Keratinocyte (primary cell): Measurements from ENCODE around the gene SUSD4. TPM values are rescaled to one million over a fixed set of nuclear protein-coding genes. Genes with fewer than 3 reads are reported as not detected.
A peak's percentile ranks its signal among the peaks of the same experiment; 100 is the strongest.

Experiments used
- DNase-seq: peaks from one replicate; pipeline ENCODE4 v3.0.0-alpha.2; 2011; ENCODE audit warnings: low read depth, missing footprints, low spot score
- FAIRE-seq: peaks from 2 replicates; lab custom pipeline; 2011; peaks lifted over from hg19 to GRCh38; lab: Jason Lieb, UNC
- H2AFZ ChIP-seq: 2 replicates; pipeline ENCODE4 v1.6.0; 2012; ENCODE audit warnings: low read length, control low read depth, inconsistent platforms; ENCODE audit not compliant: control insufficient read depth
- H3K27ac ChIP-seq: 2 replicates; pipeline ENCODE4 v1.5.1; 2011; ENCODE audit warnings: low read length; ENCODE audit not compliant: control insufficient read depth, insufficient read depth
- H3K27me3 ChIP-seq: 3 replicates; pipeline ENCODE4 v1.6.0; 2011; ENCODE audit warnings: low read length; ENCODE audit not compliant: control insufficient read depth, insufficient read depth; ENCODE audit errors: extremely low read depth
- H3K36me3 ChIP-seq, 2 experiments: 2 replicates in 1 of 2; 3 replicates in 1 of 2; pipeline ENCODE4 v1.5.1; 2011; ENCODE audit warnings: low read length in 2 of 2, mild to moderate bottlenecking in 1 of 2; ENCODE audit not compliant: control insufficient read depth in 2 of 2, insufficient read depth in 2 of 2; ENCODE audit errors: extremely low read depth in 1 of 2
- H3K4me1 ChIP-seq: 3 replicates; pipeline ENCODE4 v1.5.1; 2011; ENCODE audit warnings: low read length; ENCODE audit not compliant: control insufficient read depth, insufficient read depth; ENCODE audit errors: extremely low read depth
- H3K4me2 ChIP-seq: 3 replicates; pipeline ENCODE4 v1.6.0; 2011; ENCODE audit warnings: low read depth, low read length; ENCODE audit not compliant: control insufficient read depth, insufficient read depth; ENCODE audit errors: extremely low read depth
- H3K4me3 ChIP-seq, 3 experiments: fragments of 200-600 bp in 1 of 3; sonication (generic) in 1 of 3; 2 replicates in 2 of 3; 3 replicates in 1 of 3; pipeline ENCODE4 v1.5.1; 2011 to 2016; ENCODE audit warnings: low read length in 3 of 3, mild to moderate bottlenecking in 3 of 3, control low read depth in 2 of 3, inconsistent platforms in 1 of 3, low read depth in 1 of 3, mixed read lengths in 1 of 3, mixed run types in 1 of 3, moderate library complexity in 1 of 3; ENCODE audit not compliant: control insufficient read depth in 2 of 3, insufficient read depth in 2 of 3; ENCODE audit errors: extremely low read depth in 1 of 3
- H3K79me2 ChIP-seq: 2 replicates; pipeline ENCODE4 v1.6.0; 2012; ENCODE audit warnings: low read length; ENCODE audit not compliant: control insufficient read depth, insufficient read depth
- H3K9ac ChIP-seq: 3 replicates; pipeline ENCODE4 v1.6.0; 2011; ENCODE audit warnings: low read length; ENCODE audit not compliant: control insufficient read depth, insufficient read depth; ENCODE audit errors: extremely low read depth
- H3K9me1 ChIP-seq: 3 replicates; pipeline ENCODE4 v1.6.0; 2011; ENCODE audit warnings: low read length; ENCODE audit not compliant: control insufficient read depth, insufficient read depth; ENCODE audit errors: extremely low read depth
- H3K9me3 ChIP-seq: 2 replicates; pipeline ENCODE4 v1.5.1; 2012; ENCODE audit warnings: low read depth, low read length; ENCODE audit not compliant: control insufficient read depth
- H4K20me1 ChIP-seq: 3 replicates; pipeline ENCODE4 v1.6.0; 2011; ENCODE audit warnings: low read length; ENCODE audit not compliant: control insufficient read depth, insufficient read depth; ENCODE audit errors: extremely low read depth
- CTCF ChIP-seq, 3 experiments: IDR thresholded peaks in 1 of 3; conservative IDR thresholded peaks in 1 of 3; optimal IDR thresholded peaks in 1 of 3; 2 replicates in 2 of 3; 3 replicates in 1 of 3; pipeline versions ENCODE3 to v1.5.1; 2011; ENCODE audit warnings: low read length in 3 of 3, mild to moderate bottlenecking in 3 of 3, moderate library complexity in 2 of 3, control low read depth in 1 of 3, inconsistent platforms in 1 of 3; ENCODE audit not compliant: insufficient read depth in 2 of 3; ENCODE audit errors: extremely low read depth in 1 of 3
- EZH2 ChIP-seq: IDR thresholded peaks from one replicate; pipeline ENCODE4 v1.6.1; 2012; ENCODE audit warnings: inconsistent platforms, mild to moderate bottlenecking, low read length, moderate library complexity
- dilution Hi-C: fragments of 300-500 bp; cut with MboI; formaldehyde crosslinking; loops from one replicate; pipeline ENCODE4 v1.7.0; 2020; ENCODE audit warnings: low sequenced_read_pairs; ENCODE audit not compliant: extremely low pct_ligation_motif_present
- polyA plus RNA-seq, 5 experiments: library from polyadenylated mRNA; depleted of rRNA in 3 of 5; stranded (reverse) in 3 of 5; stranded (forward) in 1 of 5; unstranded in 1 of 5; fragments of >200 nt; gene quantifications; 1 replicate in 1 of 5; 2 replicates in 3 of 5; 3 replicates in 1 of 5; pipeline versions ENCODE4 v1.2.1 to v1.2.3, GENCODE V29; 2011 to 2012; ENCODE audit warnings: missing spikeins in 2 of 5, low read depth in 1 of 5, low replicate concordance in 1 of 5

Gene SUSD4
- polyA plus RNA-seq, 1 donor (not counting 4 experiments of a cell fraction or from before 2014, with no cell fraction given): 1.6 TPM

- Histone ChIP-seq H3K27me3 (no peaks in the 10 kb centered on the region), H3K9ac (no peak overlapping the region), H3K27ac (no peak overlapping the region), H3K79me2 (no peaks in the 10 kb centered on the region), H3K4me3 (no peak overlapping the region), H3K4me1 (peaks cover 39% of the 10 kb centered on the region), H4K20me1 (no peaks in the 10 kb centered on the region), H3K9me1 (no peaks in the 10 kb centered on the region), H3K4me2 (no peak overlapping the region), H3K36me3 (no peaks in the 10 kb centered on the region), H2AFZ (no peak overlapping the region), H3K9me3 (no peaks in the 10 kb centered on the region)
- TF ChIP-seq EZH2 (no peak), CTCF (optimal IDR thresholded peaks at IDR 0.05 in 1 of 3, IDR thresholded peaks at IDR 0.05 in 1 of 3, conservative IDR thresholded peaks at IDR 0.05 in 1 of 3; ENCODE audit: extremely low read depth in 1 of 3, insufficient read depth in 2 of 3, low read length in 3 of 3) (no peak)
- FAIRE-seq (peak; percentile 13), DNase-seq (no peak)
- dilution Hi-C loops: no loop called here
These were observed 129.4 kb downstream of the SUSD4 start for GRCh38 chr1:223234534-223234933.

GRCh38 chr1:223234170-223234514 is 129.8 kb downstream of the SUSD4 start:
- Histone ChIP-seq H3K36me3 (no peaks in the 10 kb centered on the region), H3K27ac (peak overlapping the region; percentile 89), H3K4me1 (peaks cover 39% of the 10 kb centered on the region), H3K9ac (peak overlapping the region; percentile 63), H3K27me3 (no peaks in the 10 kb centered on the region), H3K79me2 (no peaks in the 10 kb centered on the region), H3K4me3 (no peak overlapping the region), H3K4me2 (peak overlapping the region; percentile 61), H2AFZ (peak overlapping the region; percentile 89), H3K9me3 (no peaks in the 10 kb centered on the region), H4K20me1 (no peaks in the 10 kb centered on the region), H3K9me1 (no peaks in the 10 kb centered on the region)
- dilution Hi-C loops: no loop called here
- DNase-seq: no peak
- FAIRE-seq: no peak
- TF ChIP-seq CTCF (optimal IDR thresholded peaks at IDR 0.05 in 1 of 3, IDR thresholded peaks at IDR 0.05 in 1 of 3, conservative IDR thresholded peaks at IDR 0.05 in 1 of 3; ENCODE audit: extremely low read depth in 1 of 3, insufficient read depth in 2 of 3, low read length in 3 of 3) (no peak), EZH2 (no peak)
